Stomach (tissue), 9 donors: Measurements from ENCODE around the gene KATNIP. TPM values are rescaled to one million over a fixed set of nuclear protein-coding genes. Genes with fewer than 3 reads are reported as not detected.

Source experiments
- DNase-seq, 2 donors: peaks; one replicate each; pipeline versions ENCODE4 v3.0.0 to v3.0.0-alpha.2; 2013 to 2019
- H3K27ac ChIP-seq, 5 donors: fragments of 200-600 bp in 4 of 5; sonication (generic) in 4 of 5; one replicate each; pipeline ENCODE4 v1.5.1; 2013 to 2019; ENCODE audit warnings: mild to moderate bottlenecking in 1 of 5, moderate library complexity in 1 of 5
- H3K27me3 ChIP-seq, 3 donors: fragments of 200-600 bp; sonication (generic); one replicate each; pipeline ENCODE4 v1.5.1; 2017 to 2019; ENCODE audit warnings: mixed run types in 1 of 3
- H3K36me3 ChIP-seq, 4 donors: fragments of 200-600 bp; sonication (generic); 1 replicate in 3 of 4; 2 replicates in 1 of 4; pipeline ENCODE4 v1.5.1; 2016 to 2019
- H3K4me1 ChIP-seq, 4 donors: fragments of 200-600 bp; sonication (generic); one replicate each; pipeline ENCODE4 v1.5.1; 2016 to 2019
- H3K4me3 ChIP-seq, 4 donors: fragments of 200-600 bp; sonication (generic) in 3 of 4; one replicate each; pipeline ENCODE4 v1.5.1; 2016 to 2019; ENCODE audit warnings: mild to moderate bottlenecking in 1 of 4
- H3K9me3 ChIP-seq, 4 donors: fragments of 200-600 bp; sonication (generic); one replicate each; pipeline ENCODE4 v1.5.1; 2016 to 2019
- CTCF ChIP-seq, 7 experiments: fragments of 450-650 bp in 4 of 7; fragments of 200-600 bp in 3 of 7; sonication (generic) in 3 of 7; IDR thresholded peaks; one replicate each; pipeline ENCODE4 v1.5.1; 2016 to 2019; ENCODE audit warnings: antibody characterized with exemption in 7 of 7, control low read depth in 2 of 7, mild to moderate bottlenecking in 1 of 7
- EP300 ChIP-seq: sonication (generic); formaldehyde crosslinking; IDR thresholded peaks from one replicate; pipeline ENCODE4 v1.6.1; 2017; ENCODE audit warnings: antibody characterized with exemption
- POLR2A ChIP-seq, 4 donors: fragments of 450-650 bp; IDR thresholded peaks; one replicate each; pipeline ENCODE4 v1.6.1; 2016; ENCODE audit warnings: antibody characterized with exemption in 4 of 4, control low read depth in 2 of 4, mild to moderate bottlenecking in 1 of 4, moderate library complexity in 1 of 4
- POLR2AphosphoS5 ChIP-seq, 3 donors: sonication (generic); formaldehyde crosslinking; IDR thresholded peaks; one replicate each; pipeline ENCODE4 v1.6.1; 2016; ENCODE audit warnings: antibody characterized with exemption in 3 of 3
- WGBS, 5 donors: extraction: QIAGEN DNeasy Blood & Tissue Kit in 3 of 5; methylation state at CpG; one replicate each; pipeline versions ENCODE4 v1.1.5 to v1.1.7; 2013 to 2018; 5-methylcytosine and 5-hydroxymethylcytosine counted together
- intact Hi-C: fragments of 100-400 bp; cut with DNase I; formaldehyde crosslinking; loops from one replicate; pipeline ENCODE4 v1.15.1; 2023; ENCODE audit warnings: low total_unique reads
- polyA plus RNA-seq, 3 donors: library from polyadenylated mRNA; stranded (reverse); fragments of 200-250 nt; gene quantifications; one replicate each; pipeline ENCODE4 v1.2.3, GENCODE V29; 2013
- total RNA-seq, 5 donors: library from RNA; depleted of rRNA; stranded (reverse); fragments of >200 nt; gene quantifications; one replicate each; pipeline versions ENCODE4 v1.1.0 to v1.2.3, GENCODE V29; 2014 to 2016
- donor health status: healthy with polysubstance abuse.
- donor health status: Bipolar disorder and iron deficiency.
- donor health status: healthy.

KATNIP gene
- total and polyA plus RNA-seq, 8 donors, result 2.6 to 52.7 (median 34.4) TPM

GRCh38 chr16:27538528-27538927, 11.4 kb upstream of the KATNIP start:
- DNase-seq, result peak in 1 of 2 donors; percentile 34
- WGBS, 5 donors, result 74 to 84% (median 79%) methylated on average over 5 of the region's 5 CpGs
- Histone ChIP-seq H3K27me3 (no peaks in the 10 kb centered on the region), H3K4me3 (no peak overlapping the region), H3K4me1 (no peaks in the 10 kb centered on the region), H3K9me3 (no peaks in the 10 kb centered on the region), H3K27ac (no peak overlapping the region), H3K36me3 (peaks cover 78 to 100% (median 99%) of the 10 kb centered on the region in 4 donors)
- TF ChIP-seq POLR2A (IDR thresholded peaks at IDR 0.05) (no peak), CTCF (IDR thresholded peaks at IDR 0.05) (no peak), EP300 (no peak)
- intact Hi-C loops, result no loop called here

GRCh38 chr16:27539120-27539519, 10.8 kb upstream of the KATNIP start:
- Histone ChIP-seq H3K27ac (no peak overlapping the region), H3K9me3 (no peaks in the 10 kb centered on the region), H3K4me3 (no peak overlapping the region), H3K27me3 (no peaks in the 10 kb centered on the region), H3K36me3 (peaks cover 78 to 100% (median 99%) of the 10 kb centered on the region in 4 donors), H3K4me1 (no peaks in the 10 kb centered on the region)
- WGBS, 5 donors, result 73 to 92% (median 79%) methylated on average over 2 of the region's 2 CpGs
- TF ChIP-seq POLR2A (IDR thresholded peaks at IDR 0.05) (no peak), POLR2AphosphoS5 (IDR thresholded peaks at IDR 0.05) (no peak), EP300 (no peak), CTCF (IDR thresholded peaks at IDR 0.05) (no peak)
- intact Hi-C loops, result no loop called here
- no peak for DNase-seq

GRCh38 chr16:27539636-27540035, 10.3 kb upstream of the KATNIP start:
- intact Hi-C loops, result no loop called here
- no peaks in the 10 kb centered on the region for H3K27me3 ChIP-seq
- H3K36me3 ChIP-seq, result peaks cover 79 to 100% (median 99%) of the 10 kb centered on the region in 4 donors
- WGBS, 5 donors, result 75 to 78% (median 77%) methylated on average over 5 of the region's 5 CpGs
- H3K27ac ChIP-seq, result no peak overlapping the region
- no peak overlapping the region for H3K4me3 ChIP-seq
- TF ChIP-seq POLR2AphosphoS5 (IDR thresholded peaks at IDR 0.05) (no peak), CTCF (IDR thresholded peaks at IDR 0.05) (no peak), POLR2A (IDR thresholded peaks at IDR 0.05) (no peak), EP300 (no peak)
- DNase-seq, result no peak
- no peaks in the 10 kb centered on the region for H3K9me3 ChIP-seq
- no peaks in the 10 kb centered on the region for H3K4me1 ChIP-seq

- no peak for DNase-seq
- no peaks in the 10 kb centered on the region for H3K27me3 ChIP-seq
- H3K27ac ChIP-seq, result no peak overlapping the region
- TF ChIP-seq POLR2A (IDR thresholded peaks at IDR 0.05), result no peak
- no peak for TF ChIP-seq CTCF (IDR thresholded peaks at IDR 0.05)
- no peak for TF ChIP-seq POLR2AphosphoS5 (IDR thresholded peaks at IDR 0.05)
- no peak for TF ChIP-seq EP300
- 92 to 98% (median 96%) methylated on average over 3 of the region's 3 CpGs for WGBS, 5 donors
- intact Hi-C loops, result no loop called here
- no peak overlapping the region for H3K4me3 ChIP-seq
- no peaks in the 10 kb centered on the region for H3K9me3 ChIP-seq
- peaks cover 56 to 73% (median 72%) of the 10 kb centered on the region in 4 donors for H3K36me3 ChIP-seq
- peaks cover 19 to 25% (median 23%) of the 10 kb centered on the region in 4 donors for H3K4me1 ChIP-seq
Observed at GRCh38 chr16:27543801-27544200, 6.1 kb upstream of the KATNIP start.
